PC-3 (cell line): Measurements from ENCODE around the gene CYS1. TPM values are rescaled to one million over a fixed set of nuclear protein-coding genes. Genes with fewer than 3 reads are reported as not detected.

Source experiments
- ATAC-seq: fragments of 200-7000 bp; cut with Tn5 transposase; 2 replicates; pipeline ENCODE4 v1.9.1; 2020; ENCODE audit warnings: mild to moderate bottlenecking, moderate library complexity
- BruUV-seq: library from RNA; stranded (reverse); fragments of 400-500 nt; replicated peaks from 2 replicates; lab custom pipeline; 2021; lab: Mats Ljungman, UMichigan
- CTCF ChIA-PET: fragments of 300-600 bp; sonication (Branson Sonifier 250); formaldehyde crosslinking; loops from one replicate; lab custom pipeline; 2022; ENCODE audit warnings: antibody characterized with exemption; lab: Charles Lee
- POLR2A ChIA-PET: fragments of 300-600 bp; sonication (Branson Sonifier 250); formaldehyde crosslinking; loops from one replicate; lab custom pipeline; 2022; ENCODE audit warnings: antibody characterized with exemption; ENCODE audit not compliant: unreplicated experiment; lab: Charles Lee
- DNase-seq: peaks from one replicate; pipeline ENCODE4 v3.0.0-alpha.2; 2015
- H2AFZ ChIP-seq: fragments of 300-600 bp; sonication (generic); 2 replicates; pipeline ENCODE4 v1.6.0; 2016; ENCODE audit warnings: antibody characterized with exemption, low read length
- H3F3A ChIP-seq: fragments of 300-600 bp; sonication (generic); one replicate; pipeline ENCODE4 v1.6.0; 2017; ENCODE audit warnings: antibody characterized with exemption, low read length, control low read depth, mild to moderate bottlenecking; ENCODE audit not compliant: unreplicated experiment
- H3K27ac ChIP-seq: fragments of 300-600 bp; sonication (generic); 2 replicates; pipeline ENCODE4 v1.5.1; 2016; ENCODE audit warnings: mild to moderate bottlenecking, low read length
- H3K27me3 ChIP-seq: fragments of 300-600 bp; sonication (generic); 2 replicates; pipeline ENCODE4 v1.6.1; 2016; ENCODE audit warnings: low read length, mixed read lengths
- H3K36me3 ChIP-seq: fragments of 300-600 bp; sonication (generic); 2 replicates; pipeline ENCODE4 v1.6.1; 2016; ENCODE audit warnings: low read depth, mixed run types, low read length, mixed read lengths
- H3K4me1 ChIP-seq: fragments of 300-600 bp; sonication (generic); 2 replicates; pipeline ENCODE4 v1.5.1; 2016; ENCODE audit warnings: low read length; ENCODE audit not compliant: insufficient read depth
- H3K4me2 ChIP-seq: fragments of 300-600 bp; sonication (generic); 2 replicates; pipeline ENCODE4 v1.6.0; 2016; ENCODE audit warnings: low read length
- H3K4me3 ChIP-seq: fragments of 300-600 bp; sonication (generic); 2 replicates; pipeline ENCODE4 v1.5.1; 2016; ENCODE audit warnings: mild to moderate bottlenecking, low read length, mixed read lengths
- H3K79me2 ChIP-seq: fragments of 300-600 bp; sonication (generic); 2 replicates; pipeline ENCODE4 v1.6.1; 2017; ENCODE audit warnings: low read length, mixed read lengths
- H3K9ac ChIP-seq: fragments of 300-600 bp; sonication (generic); 2 replicates; pipeline ENCODE4 v1.6.0; 2016; ENCODE audit warnings: mild to moderate bottlenecking, low read length
- H3K9me2 ChIP-seq: fragments of 300-600 bp; sonication (generic); replicated peaks from 2 replicates; pipeline ENCODE4 v1.6.1; 2016; ENCODE audit warnings: mixed run types, low read length, mixed read lengths
- H3K9me3 ChIP-seq: fragments of 300-600 bp; sonication (generic); 2 replicates; pipeline ENCODE4 v1.6.1; 2016; ENCODE audit warnings: low read length, mixed read lengths
- H4K20me1 ChIP-seq: fragments of 300-600 bp; sonication (generic); 2 replicates; pipeline ENCODE4 v1.6.1; 2016; ENCODE audit warnings: low read length, mixed read lengths
- EZH2 ChIP-seq: fragments of 300-600 bp; sonication (generic); IDR thresholded peaks from one replicate; pipeline ENCODE4 v1.6.1; 2017; ENCODE audit warnings: antibody characterized with exemption, mild to moderate bottlenecking, low read length; ENCODE audit not compliant: unreplicated experiment
- EZH2phosphoT487 ChIP-seq: fragments of 300-600 bp; sonication (generic); IDR thresholded peaks from 2 replicates; pipeline ENCODE4 v1.6.1; 2018; ENCODE audit warnings: mild to moderate bottlenecking, antibody characterized with exemption, low read length, borderline replicate concordance
- intact Hi-C: fragments of 100-400 bp; cut with micrococcal nuclease; formaldehyde crosslinking; loops from 2 replicates; pipeline ENCODE4 v1.9.0; 2023
- total RNA-seq: library from RNA; depleted of rRNA; stranded (reverse); fragments of >200 nt; gene quantifications from 2 replicates; pipeline ENCODE4 v1.2.3, GENCODE V29; 2014
- TF ChIP-seq, protein P1 (sequence below): fragments of 300-600 bp; sonication (generic); conservative IDR thresholded peaks from 2 replicates; pipeline ENCODE4 v1.5.1; 2017; ENCODE audit warnings: antibody characterized with exemption, low read depth, mild to moderate bottlenecking, low read length

Gene CYS1
- total RNA-seq, 1 experiment from 2014 or later: 0.15 TPM

DNA sequence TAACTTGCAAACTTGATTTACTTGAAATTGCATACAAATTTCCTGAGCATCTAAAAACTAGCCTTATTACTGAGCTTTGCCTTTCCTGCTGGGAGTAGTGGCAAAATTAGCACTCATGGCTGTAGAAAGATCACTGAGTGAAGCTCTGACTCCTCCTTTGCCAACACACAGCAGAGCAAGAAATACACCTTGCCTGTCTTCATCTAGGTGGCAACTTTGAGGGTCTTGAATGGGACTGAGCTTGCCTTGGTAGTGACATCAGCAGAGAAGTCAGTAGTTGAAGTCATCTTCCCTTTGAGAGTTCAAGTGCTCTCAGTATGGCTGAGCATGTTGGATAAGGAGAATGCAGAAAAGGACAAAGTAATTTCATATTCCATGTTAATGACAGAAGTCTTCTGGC, 48.2 kb upstream of the CYS1 start:
- Histone ChIP-seq H3K79me2 (peaks cover 65% of the 10 kb centered on the region), H3K36me3 (peaks cover 89% of the 10 kb centered on the region), H3K9ac (no peak overlapping the region), H3K9me2 (no peaks in the 10 kb centered on the region), H2AFZ (no peak overlapping the region), H3K27ac (no peak overlapping the region), H3K4me1 (peaks cover 15% of the 10 kb centered on the region), H3K4me2 (no peak overlapping the region), H3K27me3 (no peaks in the 10 kb centered on the region), H4K20me1 (peaks cover 36% of the 10 kb centered on the region), H3K4me3 (no peak overlapping the region), H3F3A (peaks cover 3% of the 10 kb centered on the region), H3K9me3 (no peaks in the 10 kb centered on the region)
- ChIA-PET CTCF (no interaction called here), POLR2A (no interaction called here)
- TF ChIP-seq EZH2 (no peak), EZH2phosphoT487 (no peak)
- TF ChIP-seq, protein P1, sequence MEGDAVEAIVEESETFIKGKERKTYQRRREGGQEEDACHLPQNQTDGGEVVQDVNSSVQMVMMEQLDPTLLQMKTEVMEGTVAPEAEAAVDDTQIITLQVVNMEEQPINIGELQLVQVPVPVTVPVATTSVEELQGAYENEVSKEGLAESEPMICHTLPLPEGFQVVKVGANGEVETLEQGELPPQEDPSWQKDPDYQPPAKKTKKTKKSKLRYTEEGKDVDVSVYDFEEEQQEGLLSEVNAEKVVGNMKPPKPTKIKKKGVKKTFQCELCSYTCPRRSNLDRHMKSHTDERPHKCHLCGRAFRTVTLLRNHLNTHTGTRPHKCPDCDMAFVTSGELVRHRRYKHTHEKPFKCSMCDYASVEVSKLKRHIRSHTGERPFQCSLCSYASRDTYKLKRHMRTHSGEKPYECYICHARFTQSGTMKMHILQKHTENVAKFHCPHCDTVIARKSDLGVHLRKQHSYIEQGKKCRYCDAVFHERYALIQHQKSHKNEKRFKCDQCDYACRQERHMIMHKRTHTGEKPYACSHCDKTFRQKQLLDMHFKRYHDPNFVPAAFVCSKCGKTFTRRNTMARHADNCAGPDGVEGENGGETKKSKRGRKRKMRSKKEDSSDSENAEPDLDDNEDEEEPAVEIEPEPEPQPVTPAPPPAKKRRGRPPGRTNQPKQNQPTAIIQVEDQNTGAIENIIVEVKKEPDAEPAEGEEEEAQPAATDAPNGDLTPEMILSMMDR: no peak
- intact Hi-C loops: no loop called here
- no TSS peak for BruUV-seq
- DNase-seq: no peak
- no peak for ATAC-seq

DNA sequence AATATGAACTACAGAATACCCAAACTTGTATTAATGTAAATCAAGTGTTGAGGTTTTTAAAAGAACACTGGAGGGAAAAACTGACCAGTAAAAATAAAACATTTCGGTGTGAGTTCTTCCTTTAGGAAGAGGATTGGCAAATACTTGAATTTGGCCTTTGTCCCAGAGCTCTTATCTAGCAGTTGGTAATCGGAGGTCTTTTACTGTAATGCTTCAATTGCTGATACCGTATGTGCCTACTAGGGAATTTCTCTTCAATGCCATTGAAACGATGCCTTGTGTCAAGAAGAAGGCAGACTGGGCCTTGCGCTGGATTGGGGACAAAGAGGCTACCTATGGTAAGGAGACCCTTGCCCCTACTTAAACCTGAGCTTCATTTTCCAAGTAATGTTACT, 46.4 kb upstream of the CYS1 start:
- no peak overlapping the region for H2AFZ ChIP-seq
- no peaks in the 10 kb centered on the region for H3K9me2 ChIP-seq
- DNase-seq (no peak), ATAC-seq (no peak)
- no peak overlapping the region for H3K4me3 ChIP-seq
- intact Hi-C loops: no loop called here
- no peaks in the 10 kb centered on the region for H3K9me3 ChIP-seq
- ChIA-PET CTCF (interaction anchor here (2.1 kb wide), 1 partner anchor 282 kb away, joined by 6 read pairs; no protein-coding TSS in a partner anchor), POLR2A (no interaction called here)
- no TSS peak for BruUV-seq
- peaks cover 3% of the 10 kb centered on the region for H3F3A ChIP-seq
- no peaks in the 10 kb centered on the region for H3K27me3 ChIP-seq
- no peak overlapping the region for H3K9ac ChIP-seq
- H3K79me2 ChIP-seq: peaks cover 80% of the 10 kb centered on the region
- H3K4me2 ChIP-seq: 0 out of 2 replicates have a peak overlapping the region, but pooled peaks have one; percentile 13
- peaks cover 19% of the 10 kb centered on the region for H3K4me1 ChIP-seq
- peaks cover 36% of the 10 kb centered on the region for H4K20me1 ChIP-seq
- peaks cover 78% of the 10 kb centered on the region for H3K36me3 ChIP-seq
- TF ChIP-seq, protein P1: no peak
- TF ChIP-seq EZH2phosphoT487: no peak
- TF ChIP-seq EZH2: no peak
- no peak overlapping the region for H3K27ac ChIP-seq
